Epithelial cell of esophagus (primary cell): ENCODE measurements around the gene CUL3.

Experiments
- DNase-seq: peaks from one replicate; pipeline ENCODE4 v3.0.0; 2010; ENCODE audit warnings: low read depth
- H3K4me3 ChIP-seq: 2 replicates; pipeline ENCODE4 v1.5.1; 2011; ENCODE audit warnings: mild to moderate bottlenecking, low read length, control low read depth
- TF ChIP-seq, protein P1 (sequence below): IDR thresholded peaks from 2 replicates; pipeline ENCODE4 v1.5.1; 2011; ENCODE audit warnings: low read depth, mild to moderate bottlenecking, low read length, control low read depth, inconsistent platforms; ENCODE audit not compliant: insufficient read depth; ENCODE audit errors: missing control alignments

Gene CUL3

DNA sequence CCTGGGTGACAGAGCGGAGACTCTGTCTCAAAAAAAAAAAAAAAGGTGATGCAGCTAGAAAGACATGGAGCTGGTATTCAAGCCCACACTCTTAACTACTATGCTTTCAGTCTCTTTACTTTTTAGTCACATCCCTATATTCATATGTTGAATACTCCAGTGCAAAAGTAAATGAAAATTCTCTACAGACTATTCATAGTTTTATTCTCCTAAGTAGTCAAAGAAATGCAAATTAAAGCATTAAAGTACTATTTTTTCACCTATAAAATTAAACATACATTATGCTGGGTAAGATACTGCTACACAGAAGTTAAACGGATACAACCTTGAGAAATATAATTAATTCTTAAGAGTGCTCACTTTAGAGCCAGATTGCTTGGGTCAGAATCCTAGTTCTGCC is 7.6 kb downstream of the CUL3 start:
- TF ChIP-seq, protein P1, sequence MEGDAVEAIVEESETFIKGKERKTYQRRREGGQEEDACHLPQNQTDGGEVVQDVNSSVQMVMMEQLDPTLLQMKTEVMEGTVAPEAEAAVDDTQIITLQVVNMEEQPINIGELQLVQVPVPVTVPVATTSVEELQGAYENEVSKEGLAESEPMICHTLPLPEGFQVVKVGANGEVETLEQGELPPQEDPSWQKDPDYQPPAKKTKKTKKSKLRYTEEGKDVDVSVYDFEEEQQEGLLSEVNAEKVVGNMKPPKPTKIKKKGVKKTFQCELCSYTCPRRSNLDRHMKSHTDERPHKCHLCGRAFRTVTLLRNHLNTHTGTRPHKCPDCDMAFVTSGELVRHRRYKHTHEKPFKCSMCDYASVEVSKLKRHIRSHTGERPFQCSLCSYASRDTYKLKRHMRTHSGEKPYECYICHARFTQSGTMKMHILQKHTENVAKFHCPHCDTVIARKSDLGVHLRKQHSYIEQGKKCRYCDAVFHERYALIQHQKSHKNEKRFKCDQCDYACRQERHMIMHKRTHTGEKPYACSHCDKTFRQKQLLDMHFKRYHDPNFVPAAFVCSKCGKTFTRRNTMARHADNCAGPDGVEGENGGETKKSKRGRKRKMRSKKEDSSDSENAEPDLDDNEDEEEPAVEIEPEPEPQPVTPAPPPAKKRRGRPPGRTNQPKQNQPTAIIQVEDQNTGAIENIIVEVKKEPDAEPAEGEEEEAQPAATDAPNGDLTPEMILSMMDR, result no peak
- H3K4me3 ChIP-seq, result no peak overlapping the region

GRCh38 chr2:224576088-224576715 is 9.0 kb downstream of the CUL3 start:
- no peak for DNase-seq

More for the DNA sequence above, 7.6 kb downstream of the CUL3 start:
- no peak for DNase-seq

DNA sequence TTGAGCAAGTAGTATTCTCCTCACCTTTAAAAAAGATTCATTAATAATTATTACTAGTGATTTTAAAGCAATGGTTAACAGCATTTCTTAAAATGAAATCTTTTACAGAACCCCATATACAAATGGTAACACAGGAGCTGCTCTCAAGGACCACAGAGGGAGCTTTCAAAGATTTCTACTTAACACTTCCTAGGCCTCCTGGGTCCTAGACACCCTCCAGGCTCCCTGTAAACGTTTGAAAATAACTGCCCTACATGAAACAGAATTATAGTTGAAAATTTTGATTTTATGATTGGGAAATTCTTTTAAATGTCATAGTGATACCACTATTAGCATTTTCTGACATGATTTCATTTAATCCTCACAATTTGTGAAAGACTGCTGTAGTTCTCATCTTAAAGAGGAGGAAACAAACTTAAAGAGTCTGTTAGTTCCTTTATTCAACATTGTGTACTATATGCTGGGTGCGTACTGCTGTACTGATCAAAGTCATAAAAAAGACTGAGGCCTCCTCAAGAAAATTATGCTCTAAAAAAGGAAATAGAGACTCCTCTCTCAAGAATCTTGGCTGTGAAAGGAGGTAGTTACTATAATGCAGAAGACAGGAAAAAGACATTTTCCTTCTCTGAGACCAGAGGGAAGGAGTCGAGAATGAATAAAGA is 10.6 kb downstream of the CUL3 start:
- TF ChIP-seq, protein P1, result no peak
- no peak for DNase-seq
- H3K4me3 ChIP-seq, result no peak overlapping the region

More at GRCh38 chr2:224576088-224576715, 9.0 kb downstream of the CUL3 start:
- TF ChIP-seq, protein P1, result no peak
- H3K4me3 ChIP-seq, result no peak overlapping the region

DNA sequence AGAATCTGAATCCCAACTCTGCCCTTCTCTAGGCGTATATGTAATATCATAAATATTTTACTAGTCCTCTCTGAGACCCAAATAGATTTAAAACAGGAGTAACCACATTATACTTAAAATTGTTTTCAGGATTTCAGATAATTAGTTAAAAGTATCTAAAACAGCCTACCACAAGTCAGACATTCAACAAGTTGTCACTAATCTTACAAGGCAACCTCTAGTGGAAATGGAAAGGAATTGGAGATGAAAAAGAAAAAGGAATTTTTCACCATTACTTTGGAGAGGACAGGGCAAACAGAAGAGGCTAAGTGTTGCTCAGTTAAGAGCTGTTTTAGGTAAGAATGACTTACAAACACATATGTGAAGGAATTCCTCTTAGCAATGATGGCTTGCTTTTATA is 11.4 kb downstream of the CUL3 start:
- TF ChIP-seq, protein P1, result no peak
- DNase-seq, result no peak
- H3K4me3 ChIP-seq, result no peak overlapping the region

GRCh38 chr2:224572338-224572737 is 12.8 kb downstream of the CUL3 start:
- DNase-seq, result no peak
- TF ChIP-seq, protein P1, result no peak

DNA sequence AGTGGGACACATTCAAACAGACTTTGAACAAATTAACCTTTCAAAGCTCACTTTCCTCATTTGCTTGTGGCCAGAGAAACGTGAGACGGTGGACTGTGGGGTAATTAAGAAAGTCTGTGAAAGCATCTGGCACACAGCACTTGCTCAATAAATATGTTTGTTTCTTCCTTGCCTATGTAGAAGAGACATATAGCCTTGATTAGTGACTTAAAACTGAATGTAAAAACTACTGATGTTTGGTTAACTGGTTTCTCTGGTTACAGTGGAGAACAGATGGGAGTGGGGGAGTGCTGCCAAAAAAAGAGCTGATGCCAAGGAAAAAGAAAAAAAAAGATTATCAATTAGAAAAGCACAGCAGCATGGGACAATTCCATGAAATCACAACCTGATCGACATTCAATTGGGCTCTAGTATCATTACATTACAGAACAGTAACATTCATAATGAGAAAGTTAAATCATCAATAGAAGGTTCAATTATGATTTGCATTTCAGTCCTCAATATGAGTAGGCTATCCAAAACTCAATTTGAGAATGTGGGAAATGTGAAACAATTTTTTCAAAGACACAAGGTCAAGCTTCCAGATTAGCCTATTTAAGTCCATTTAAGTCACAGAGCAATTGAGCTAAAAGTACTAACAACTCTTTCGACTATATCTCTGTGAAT is 14.7 kb downstream of the CUL3 start:
- H3K4me3 ChIP-seq, result no peak overlapping the region
- TF ChIP-seq, protein P1, result no peak
- no peak for DNase-seq

More at GRCh38 chr2:224572338-224572737, 12.8 kb downstream of the CUL3 start:
- no peak overlapping the region for H3K4me3 ChIP-seq
